22Rv1 (cell line): ENCODE results near the gene PTK7.

ENCODE experiments used
- ZFX ChIP-seq: fragments of 450-650 bp; IDR thresholded peaks from 2 replicates; pipeline ENCODE4 v1.6.1; 2017; ENCODE audit warnings: antibody characterized with exemption, borderline replicate concordance
- TF ChIP-seq, protein P1 (sequence below): fragments of 450-650 bp; IDR thresholded peaks from 2 replicates; pipeline ENCODE4 v1.5.1; 2017; ENCODE audit warnings: mild to moderate bottlenecking

DNA sequence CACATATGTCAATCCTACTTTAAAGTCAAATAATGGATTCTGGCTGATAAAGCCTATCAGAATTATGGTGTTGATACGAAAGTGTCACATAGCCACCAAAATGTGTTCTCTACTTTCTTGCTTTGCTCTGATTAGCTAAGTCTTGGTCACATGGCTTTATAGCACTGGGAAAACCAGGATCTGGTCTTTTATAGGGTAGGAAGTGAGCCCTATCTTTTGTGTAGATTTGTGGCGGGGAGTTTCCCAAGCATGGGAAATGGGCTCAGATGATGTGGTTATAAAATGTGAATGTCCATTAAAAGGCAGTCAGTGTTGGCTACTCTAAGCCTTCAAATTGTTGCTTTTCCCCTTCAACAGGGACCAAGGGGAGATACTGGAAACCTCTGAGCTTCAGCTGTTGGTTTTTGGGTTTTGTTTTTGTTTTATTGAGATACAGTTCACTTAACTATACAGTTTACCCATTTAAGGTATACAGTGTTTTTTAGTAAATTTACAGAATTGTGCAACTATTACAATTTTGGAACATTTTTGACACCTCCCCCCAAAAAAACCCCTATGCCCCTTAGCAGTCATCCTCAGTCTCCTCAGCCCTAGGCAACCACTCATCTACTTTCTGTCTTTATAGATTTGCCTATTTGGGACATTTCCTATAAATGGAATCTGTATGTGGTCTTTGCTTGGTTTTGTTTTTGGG, 42.5 kb upstream of the PTK7 start:
- TF ChIP-seq, protein P1, sequence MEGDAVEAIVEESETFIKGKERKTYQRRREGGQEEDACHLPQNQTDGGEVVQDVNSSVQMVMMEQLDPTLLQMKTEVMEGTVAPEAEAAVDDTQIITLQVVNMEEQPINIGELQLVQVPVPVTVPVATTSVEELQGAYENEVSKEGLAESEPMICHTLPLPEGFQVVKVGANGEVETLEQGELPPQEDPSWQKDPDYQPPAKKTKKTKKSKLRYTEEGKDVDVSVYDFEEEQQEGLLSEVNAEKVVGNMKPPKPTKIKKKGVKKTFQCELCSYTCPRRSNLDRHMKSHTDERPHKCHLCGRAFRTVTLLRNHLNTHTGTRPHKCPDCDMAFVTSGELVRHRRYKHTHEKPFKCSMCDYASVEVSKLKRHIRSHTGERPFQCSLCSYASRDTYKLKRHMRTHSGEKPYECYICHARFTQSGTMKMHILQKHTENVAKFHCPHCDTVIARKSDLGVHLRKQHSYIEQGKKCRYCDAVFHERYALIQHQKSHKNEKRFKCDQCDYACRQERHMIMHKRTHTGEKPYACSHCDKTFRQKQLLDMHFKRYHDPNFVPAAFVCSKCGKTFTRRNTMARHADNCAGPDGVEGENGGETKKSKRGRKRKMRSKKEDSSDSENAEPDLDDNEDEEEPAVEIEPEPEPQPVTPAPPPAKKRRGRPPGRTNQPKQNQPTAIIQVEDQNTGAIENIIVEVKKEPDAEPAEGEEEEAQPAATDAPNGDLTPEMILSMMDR = no peak
- no peak for TF ChIP-seq ZFX
